SK-N-SH treated with all-trans-retinoic acid at 6 μM for 48 hours (cell line): ENCODE data around the gene WDR46.

Experiments used
- ATAC-seq: fragments of 200-7000 bp; cut with Tn5 transposase; 3 replicates; pipeline ENCODE4 v1.9.1; 2020; ENCODE audit warnings: mild to moderate bottlenecking, moderate library complexity
- ARNTL ChIP-seq: fragments of 450-650 bp; formaldehyde crosslinking; IDR thresholded peaks from 2 replicates; pipeline ENCODE4 v1.5.0; 2020; ENCODE audit warnings: low read depth, mild to moderate bottlenecking, moderate library complexity, borderline replicate concordance
- BACH2 ChIP-seq: fragments of 250-450 bp; sonication (Bioruptor Pico); IDR thresholded peaks from 2 replicates; pipeline ENCODE4 v1.9.0; 2021; ENCODE audit warnings: mild to moderate bottlenecking, borderline replicate concordance
- CSDC2 ChIP-seq: fragments of 250-450 bp; sonication (Bioruptor Pico); IDR thresholded peaks from 2 replicates; pipeline ENCODE4 v1.5.0; 2020; ENCODE audit warnings: mild to moderate bottlenecking, moderate library complexity
- ESRRG ChIP-seq: fragments of 250-450 bp; sonication (Bioruptor Pico); IDR thresholded peaks from 2 replicates; pipeline ENCODE4 v1.6.1; 2021; ENCODE audit warnings: mild to moderate bottlenecking
- GLIS3 ChIP-seq: fragments of 250-450 bp; sonication (Bioruptor Pico); IDR thresholded peaks from 2 replicates; pipeline ENCODE4 v1.5.0; 2020; ENCODE audit warnings: mild to moderate bottlenecking, moderate library complexity
- PPARA ChIP-seq: fragments of 250-450 bp; sonication (Bioruptor Pico); IDR thresholded peaks from 2 replicates; pipeline ENCODE4 v1.5.0; 2020; ENCODE audit warnings: mild to moderate bottlenecking, borderline replicate concordance
- SNAI2 ChIP-seq: fragments of 250-450 bp; sonication (Bioruptor Pico); IDR thresholded peaks from 2 replicates; pipeline ENCODE4 v1.5.0; 2020; ENCODE audit warnings: mild to moderate bottlenecking, moderate library complexity
- TCF4 ChIP-seq: fragments of 250-450 bp; sonication (Bioruptor Pico); IDR thresholded peaks from 2 replicates; pipeline ENCODE4 v1.8.0; 2021; ENCODE audit warnings: mild to moderate bottlenecking, moderate library complexity, borderline replicate concordance
- TOX ChIP-seq: fragments of 250-450 bp; sonication (Bioruptor Pico); IDR thresholded peaks from 2 replicates; pipeline ENCODE4 v1.8.0; 2021; ENCODE audit warnings: mild to moderate bottlenecking, moderate library complexity, borderline replicate concordance
- ZC3H10 ChIP-seq: fragments of 250-450 bp; sonication (Bioruptor Pico); IDR thresholded peaks from 2 replicates; pipeline ENCODE4 v1.5.1; 2021; ENCODE audit warnings: mild to moderate bottlenecking, moderate library complexity
- ZFP3 ChIP-seq: fragments of 250-450 bp; sonication (Bioruptor Pico); IDR thresholded peaks from 2 replicates; pipeline ENCODE4 v1.5.0; 2020; ENCODE audit warnings: mild to moderate bottlenecking, moderate library complexity
- ZFP30 ChIP-seq: fragments of 450-650 bp; formaldehyde crosslinking; IDR thresholded peaks from 2 replicates; pipeline ENCODE4 v1.5.0; 2022; ENCODE audit warnings: mild to moderate bottlenecking, moderate library complexity
- ZNF565 ChIP-seq: fragments of 450-650 bp; formaldehyde crosslinking; conservative IDR thresholded peaks from 2 replicates; pipeline ENCODE4 v1.5.0; 2020; ENCODE audit warnings: low read depth, mild to moderate bottlenecking, moderate library complexity
- ZNF70 ChIP-seq: fragments of 450-650 bp; formaldehyde crosslinking; IDR thresholded peaks from 2 replicates; pipeline ENCODE4 v1.5.0; 2020; ENCODE audit warnings: mild to moderate bottlenecking, moderate library complexity
- ZNF8 ChIP-seq: fragments of 450-650 bp; formaldehyde crosslinking; IDR thresholded peaks from 2 replicates; pipeline ENCODE4 v1.5.0; 2020; ENCODE audit warnings: mild to moderate bottlenecking, moderate library complexity
- TF ChIP-seq, protein P1 (sequence below): fragments of 250-450 bp; sonication (Bioruptor Pico); IDR thresholded peaks from 2 replicates; pipeline ENCODE4 v1.5.1; 2021; ENCODE audit warnings: mild to moderate bottlenecking, moderate library complexity
- TF ChIP-seq, protein P2 (sequence below): fragments of 250-450 bp; sonication (Bioruptor Pico); IDR thresholded peaks from 2 replicates; pipeline ENCODE4 v1.5.0; 2020; ENCODE audit warnings: mild to moderate bottlenecking, moderate library complexity
- TF ChIP-seq, protein P3 (sequence below): fragments of 250-450 bp; sonication (Bioruptor Pico); IDR thresholded peaks from 2 replicates; pipeline ENCODE4 v1.5.1; 2020; ENCODE audit warnings: low read depth, mild to moderate bottlenecking, moderate library complexity
- TF ChIP-seq, protein P4 (sequence below): fragments of 250-450 bp; sonication (Bioruptor Pico); IDR thresholded peaks from 2 replicates; pipeline ENCODE4 v1.8.0; 2020; ENCODE audit warnings: mild to moderate bottlenecking, moderate library complexity, borderline replicate concordance

Gene WDR46

DNA sequence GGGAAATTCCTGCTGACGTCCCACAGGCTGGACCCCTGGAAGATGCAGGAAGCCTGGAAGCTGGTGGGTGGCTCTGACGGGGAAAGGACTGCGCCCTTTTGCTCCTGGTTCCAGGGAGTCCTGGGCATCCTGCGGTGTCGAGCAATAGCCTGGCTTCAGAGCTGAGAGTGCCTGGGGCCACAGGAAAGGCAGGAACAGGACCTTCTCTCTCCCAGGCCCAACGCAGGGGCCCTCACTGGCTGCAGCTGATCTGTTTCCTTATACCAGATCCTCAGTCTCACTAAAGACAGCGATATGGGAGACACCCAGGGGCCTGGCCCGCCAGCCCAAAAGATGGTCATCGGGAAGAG, 10.7 kb downstream of the WDR46 start:
- TF ChIP-seq ESRRG (CRISPR knock-in tag) (no peak), ZFP3 (CRISPR knock-in tag) (no peak), ZNF565 (CRISPR knock-in tag) (no peak), TOX (CRISPR knock-in tag) (no peak), BACH2 (CRISPR knock-in tag) (no peak), ZNF8 (CRISPR knock-in tag) (no peak), TCF4 (CRISPR knock-in tag) (no peak)
- TF ChIP-seq, protein P1, sequence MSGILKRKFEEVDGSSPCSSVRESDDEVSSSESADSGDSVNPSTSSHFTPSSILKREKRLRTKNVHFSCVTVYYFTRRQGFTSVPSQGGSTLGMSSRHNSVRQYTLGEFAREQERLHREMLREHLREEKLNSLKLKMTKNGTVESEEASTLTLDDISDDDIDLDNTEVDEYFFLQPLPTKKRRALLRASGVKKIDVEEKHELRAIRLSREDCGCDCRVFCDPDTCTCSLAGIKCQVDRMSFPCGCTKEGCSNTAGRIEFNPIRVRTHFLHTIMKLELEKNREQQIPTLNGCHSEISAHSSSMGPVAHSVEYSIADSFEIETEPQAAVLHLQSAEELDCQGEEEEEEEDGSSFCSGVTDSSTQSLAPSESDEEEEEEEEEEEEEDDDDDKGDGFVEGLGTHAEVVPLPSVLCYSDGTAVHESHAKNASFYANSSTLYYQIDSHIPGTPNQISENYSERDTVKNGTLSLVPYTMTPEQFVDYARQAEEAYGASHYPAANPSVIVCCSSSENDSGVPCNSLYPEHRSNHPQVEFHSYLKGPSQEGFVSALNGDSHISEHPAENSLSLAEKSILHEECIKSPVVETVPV = no peak
- TF ChIP-seq, protein P2, sequence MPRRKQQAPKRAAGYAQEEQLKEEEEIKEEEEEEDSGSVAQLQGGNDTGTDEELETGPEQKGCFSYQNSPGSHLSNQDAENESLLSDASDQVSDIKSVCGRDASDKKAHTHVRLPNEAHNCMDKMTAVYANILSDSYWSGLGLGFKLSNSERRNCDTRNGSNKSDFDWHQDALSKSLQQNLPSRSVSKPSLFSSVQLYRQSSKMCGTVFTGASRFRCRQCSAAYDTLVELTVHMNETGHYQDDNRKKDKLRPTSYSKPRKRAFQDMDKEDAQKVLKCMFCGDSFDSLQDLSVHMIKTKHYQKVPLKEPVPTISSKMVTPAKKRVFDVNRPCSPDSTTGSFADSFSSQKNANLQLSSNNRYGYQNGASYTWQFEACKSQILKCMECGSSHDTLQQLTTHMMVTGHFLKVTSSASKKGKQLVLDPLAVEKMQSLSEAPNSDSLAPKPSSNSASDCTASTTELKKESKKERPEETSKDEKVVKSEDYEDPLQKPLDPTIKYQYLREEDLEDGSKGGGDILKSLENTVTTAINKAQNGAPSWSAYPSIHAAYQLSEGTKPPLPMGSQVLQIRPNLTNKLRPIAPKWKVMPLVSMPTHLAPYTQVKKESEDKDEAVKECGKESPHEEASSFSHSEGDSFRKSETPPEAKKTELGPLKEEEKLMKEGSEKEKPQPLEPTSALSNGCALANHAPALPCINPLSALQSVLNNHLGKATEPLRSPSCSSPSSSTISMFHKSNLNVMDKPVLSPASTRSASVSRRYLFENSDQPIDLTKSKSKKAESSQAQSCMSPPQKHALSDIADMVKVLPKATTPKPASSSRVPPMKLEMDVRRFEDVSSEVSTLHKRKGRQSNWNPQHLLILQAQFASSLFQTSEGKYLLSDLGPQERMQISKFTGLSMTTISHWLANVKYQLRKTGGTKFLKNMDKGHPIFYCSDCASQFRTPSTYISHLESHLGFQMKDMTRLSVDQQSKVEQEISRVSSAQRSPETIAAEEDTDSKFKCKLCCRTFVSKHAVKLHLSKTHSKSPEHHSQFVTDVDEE (CRISPR knock-in tag) = no peak
- ATAC-seq = no peak; the same call in none of the 3 replicates

DNA sequence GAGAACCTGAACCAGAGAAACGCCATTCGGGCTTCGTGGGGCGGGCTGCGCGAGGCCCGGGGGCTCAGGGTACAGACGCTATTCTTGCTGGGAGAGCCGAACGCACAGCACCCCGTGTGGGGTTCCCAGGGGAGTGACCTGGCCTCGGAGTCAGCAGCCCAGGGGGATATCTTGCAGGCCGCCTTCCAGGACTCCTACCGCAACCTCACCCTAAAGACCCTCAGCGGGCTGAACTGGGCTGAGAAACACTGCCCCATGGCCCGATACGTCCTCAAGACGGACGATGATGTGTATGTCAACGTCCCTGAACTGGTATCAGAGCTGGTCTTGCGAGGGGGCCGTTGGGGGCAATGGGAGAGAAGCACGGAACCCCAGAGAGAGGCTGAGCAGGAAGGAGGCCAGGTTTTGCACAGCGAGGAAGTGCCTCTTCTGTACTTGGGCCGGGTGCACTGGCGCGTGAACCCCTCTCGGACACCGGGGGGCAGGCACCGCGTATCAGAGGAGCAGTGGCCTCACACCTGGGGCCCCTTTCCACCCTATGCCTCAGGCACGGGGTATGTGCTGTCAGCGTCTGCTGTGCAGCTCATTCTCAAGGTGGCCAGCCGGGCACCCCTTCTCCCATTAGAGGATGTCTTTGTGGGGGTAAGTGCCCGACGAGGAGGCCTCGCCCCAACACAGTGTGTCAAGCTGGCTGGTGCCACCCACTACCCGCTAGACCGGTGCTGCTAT, 11.2 kb downstream of the WDR46 start:
- TF ChIP-seq GLIS3 (CRISPR knock-in tag) (no peak), PPARA (CRISPR knock-in tag) (no peak), CSDC2 (CRISPR knock-in tag) (no peak), ZNF70 (CRISPR knock-in tag) (no peak), ZNF565 (CRISPR knock-in tag) (no peak), ZC3H10 (CRISPR knock-in tag) (no peak), TOX (CRISPR knock-in tag) (no peak), ZFP30 (CRISPR knock-in tag) (no peak), ZFP3 (CRISPR knock-in tag) (no peak), BACH2 (CRISPR knock-in tag) (no peak), ARNTL (CRISPR knock-in tag) (no peak), ZNF8 (CRISPR knock-in tag) (no peak)
- TF ChIP-seq, protein P1 = no peak
- TF ChIP-seq, protein P3, sequence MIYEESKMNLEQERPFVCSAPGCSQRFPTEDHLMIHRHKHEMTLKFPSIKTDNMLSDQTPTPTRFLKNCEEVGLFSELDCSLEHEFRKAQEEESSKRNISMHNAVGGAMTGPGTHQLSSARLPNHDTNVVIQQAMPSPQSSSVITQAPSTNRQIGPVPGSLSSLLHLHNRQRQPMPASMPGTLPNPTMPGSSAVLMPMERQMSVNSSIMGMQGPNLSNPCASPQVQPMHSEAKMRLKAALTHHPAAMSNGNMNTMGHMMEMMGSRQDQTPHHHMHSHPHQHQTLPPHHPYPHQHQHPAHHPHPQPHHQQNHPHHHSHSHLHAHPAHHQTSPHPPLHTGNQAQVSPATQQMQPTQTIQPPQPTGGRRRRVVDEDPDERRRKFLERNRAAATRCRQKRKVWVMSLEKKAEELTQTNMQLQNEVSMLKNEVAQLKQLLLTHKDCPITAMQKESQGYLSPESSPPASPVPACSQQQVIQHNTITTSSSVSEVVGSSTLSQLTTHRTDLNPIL (CRISPR knock-in tag) = no peak
- TF ChIP-seq, all 23 proteins: peak for 0
- peak; percentile 15 for ATAC-seq

DNA sequence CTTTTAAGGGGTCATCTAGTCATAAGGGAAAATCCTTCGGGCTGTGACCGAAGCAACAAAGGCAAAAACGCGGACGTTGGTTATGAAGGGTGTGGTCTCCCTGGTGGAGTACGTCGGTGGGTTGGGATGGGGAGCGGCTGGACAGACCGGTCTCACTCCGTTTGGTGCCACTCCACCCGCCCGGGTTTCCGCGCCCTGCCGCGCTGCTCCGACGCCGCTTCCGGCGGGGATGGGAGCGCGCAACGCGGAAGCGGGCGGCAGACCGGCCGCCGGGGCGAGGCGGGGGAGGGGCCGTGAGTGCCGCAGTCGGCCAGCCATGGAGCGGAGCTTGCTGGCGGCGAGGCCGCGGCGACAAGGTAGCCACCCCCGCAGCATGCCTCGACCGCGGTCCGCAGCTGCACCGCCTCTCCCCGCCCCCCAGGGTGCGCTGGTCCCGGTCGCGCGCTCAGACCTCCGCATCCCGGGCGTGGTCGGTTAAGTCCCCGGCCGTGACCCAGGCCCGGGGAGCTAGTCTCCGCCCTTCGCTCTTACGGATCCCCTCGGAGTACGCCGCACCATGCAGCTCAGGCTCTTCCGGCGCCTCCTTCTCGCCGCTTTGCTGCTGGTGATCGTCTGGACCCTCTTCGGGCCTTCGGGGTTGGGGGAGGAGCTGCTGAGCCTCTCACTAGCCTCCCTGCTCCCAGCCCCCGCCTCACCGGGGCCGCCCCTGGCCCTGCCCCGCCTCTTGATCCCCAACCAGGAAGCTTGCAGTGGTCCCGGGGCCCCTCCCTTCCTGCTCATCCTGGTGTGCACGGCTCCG, 12.0 kb downstream of the WDR46 start, which contains the start of gene B3GALT4:
TSS of gene B3GALT4 (plus strand) at position 260 of the 799 bp plus-strand sequence. CDS start at position 557, 297 bp downstream.
- peak; percentile 60 for ATAC-seq
- TF ChIP-seq ZNF565 (CRISPR knock-in tag) = 0 out of 2 replicates have a peak, but pooled peaks have one; percentile 43
- TF ChIP-seq, protein P3 (CRISPR knock-in tag) = no peak; the same call in 1 of the 2 replicates
- no peak for TF ChIP-seq SNAI2
- TF ChIP-seq ZFP3 (CRISPR knock-in tag) = peak; percentile 69
- no peak for TF ChIP-seq PPARA (CRISPR knock-in tag)
- no peak for TF ChIP-seq ARNTL (CRISPR knock-in tag)
- TF ChIP-seq, protein P4, sequence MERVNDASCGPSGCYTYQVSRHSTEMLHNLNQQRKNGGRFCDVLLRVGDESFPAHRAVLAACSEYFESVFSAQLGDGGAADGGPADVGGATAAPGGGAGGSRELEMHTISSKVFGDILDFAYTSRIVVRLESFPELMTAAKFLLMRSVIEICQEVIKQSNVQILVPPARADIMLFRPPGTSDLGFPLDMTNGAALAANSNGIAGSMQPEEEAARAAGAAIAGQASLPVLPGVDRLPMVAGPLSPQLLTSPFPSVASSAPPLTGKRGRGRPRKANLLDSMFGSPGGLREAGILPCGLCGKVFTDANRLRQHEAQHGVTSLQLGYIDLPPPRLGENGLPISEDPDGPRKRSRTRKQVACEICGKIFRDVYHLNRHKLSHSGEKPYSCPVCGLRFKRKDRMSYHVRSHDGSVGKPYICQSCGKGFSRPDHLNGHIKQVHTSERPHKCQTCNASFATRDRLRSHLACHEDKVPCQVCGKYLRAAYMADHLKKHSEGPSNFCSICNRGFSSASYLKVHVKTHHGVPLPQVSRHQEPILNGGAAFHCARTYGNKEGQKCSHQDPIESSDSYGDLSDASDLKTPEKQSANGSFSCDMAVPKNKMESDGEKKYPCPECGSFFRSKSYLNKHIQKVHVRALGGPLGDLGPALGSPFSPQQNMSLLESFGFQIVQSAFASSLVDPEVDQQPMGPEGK (CRISPR knock-in tag) = peak; percentile 85
- peak; percentile 87 for TF ChIP-seq GLIS3 (CRISPR knock-in tag)
- TF ChIP-seq, protein P1 = peak; percentile 59; the same call in 1 of the 2 replicates
- no peak for TF ChIP-seq ZNF70 (CRISPR knock-in tag)
- peak; percentile 67 for TF ChIP-seq TOX (CRISPR knock-in tag)
- peak; percentile 21; the same call in 1 of the 2 replicates for TF ChIP-seq ZNF8 (CRISPR knock-in tag)
